SK-N-SH (cell line): Measurements from ENCODE around the gene MAPK11.

Experiments used
- CHD2 ChIP-seq: fragments of 150-350 bp; IDR thresholded peaks from 2 replicates; pipeline ENCODE4 v1.6.1; 2018; ENCODE audit warnings: low read length; ENCODE audit not compliant: partially characterized antibody
- EP300 ChIP-seq, 2 experiments: IDR thresholded peaks; 2 replicates each; pipeline versions ENCODE4 v1.4.0 to v1.6.1; 2012; ENCODE audit warnings: borderline replicate concordance in 1 of 2, low read depth in 1 of 2, low read length in 1 of 2
- EZH2phosphoT487 ChIP-seq: fragments of 200-600 bp; sonication (generic); IDR thresholded peaks from 2 replicates; pipeline ENCODE4 v1.6.1; 2017; ENCODE audit warnings: low read depth, mixed run types, mild to moderate bottlenecking, antibody characterized with exemption, moderate library complexity, borderline replicate concordance
- GATA2 ChIP-seq: sonication (generic); formaldehyde crosslinking; IDR thresholded peaks from 2 replicates; pipeline ENCODE4 v1.5.0; 2020; ENCODE audit warnings: mild to moderate bottlenecking, missing genetic modification reagents
- JUND ChIP-seq: IDR thresholded peaks from 2 replicates; pipeline ENCODE4 v1.4.0; 2012
- POLR2AphosphoS5 ChIP-seq: IDR thresholded peaks from 2 replicates; pipeline ENCODE4 v1.6.1; 2012; ENCODE audit warnings: low read depth, low read length
- RCOR1 ChIP-seq: fragments of 150-350 bp; IDR thresholded peaks from 2 replicates; pipeline ENCODE4 v1.6.1; 2017; ENCODE audit warnings: antibody characterized with exemption, low read length
- SIN3A ChIP-seq: IDR thresholded peaks from 2 replicates; pipeline ENCODE4 v1.6.1; 2012; ENCODE audit warnings: low read depth, mild to moderate bottlenecking, low read length, moderate library complexity, borderline replicate concordance
- TEAD4 ChIP-seq: IDR thresholded peaks from 2 replicates; pipeline ENCODE4 v1.4.0; 2012; ENCODE audit warnings: mild to moderate bottlenecking, borderline replicate concordance; ENCODE audit not compliant: insufficient read depth
- YY1 ChIP-seq: IDR thresholded peaks from 2 replicates; pipeline ENCODE4 v1.4.0; 2012; ENCODE audit warnings: low read depth, mild to moderate bottlenecking
- TF ChIP-seq, protein P1 (sequence below): fragments of 200-600 bp; sonication (generic); IDR thresholded peaks from 2 replicates; pipeline ENCODE4 v1.6.1; 2017; ENCODE audit warnings: antibody characterized with exemption, mild to moderate bottlenecking, moderate library complexity
- TF ChIP-seq, protein P2 (sequence below): IDR thresholded peaks from 2 replicates; pipeline ENCODE4; 2012

DNA sequence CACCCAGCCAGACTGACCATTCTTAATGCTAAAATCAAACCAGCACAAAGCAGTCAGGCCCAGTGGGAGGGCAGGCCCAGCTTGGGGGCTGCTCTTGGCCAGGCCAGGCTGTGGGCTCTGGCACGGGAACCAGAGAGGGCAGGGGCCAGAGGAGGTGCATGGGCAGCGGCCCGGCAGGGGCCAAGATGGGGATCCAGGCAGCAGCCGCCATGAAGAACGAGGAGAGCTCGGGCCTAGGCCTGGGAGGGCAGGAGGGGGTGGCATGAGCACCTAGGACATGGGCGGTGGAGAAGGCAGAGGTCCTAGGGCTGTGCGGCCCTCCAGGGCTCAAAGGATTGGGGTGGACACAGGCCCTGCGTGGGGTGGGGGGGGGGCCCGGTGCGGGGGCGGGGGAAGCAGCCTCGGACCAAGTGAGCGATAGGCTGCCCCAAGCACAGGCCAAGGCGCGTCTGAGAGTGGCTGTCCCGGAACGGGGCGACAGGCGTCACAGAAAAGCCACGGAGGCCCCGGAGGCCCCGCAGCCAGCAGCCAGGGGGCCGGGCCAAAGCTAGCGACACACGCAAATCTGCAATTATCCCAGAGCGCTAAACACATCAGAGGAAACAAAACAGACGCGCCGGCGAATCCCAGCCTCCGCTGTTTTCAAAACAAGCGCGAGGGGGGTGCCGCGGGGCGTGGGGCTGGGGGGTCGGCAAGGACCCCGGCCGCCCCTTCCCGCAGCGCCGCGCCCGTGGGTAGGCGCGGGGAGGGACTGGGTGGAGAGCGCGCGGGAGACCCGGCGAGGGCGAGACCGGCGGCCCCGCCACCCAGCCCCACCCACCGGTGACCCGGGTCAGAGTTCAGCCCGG lies 29.0 kb upstream of the MAPK11 start:
- TF ChIP-seq, protein P1, sequence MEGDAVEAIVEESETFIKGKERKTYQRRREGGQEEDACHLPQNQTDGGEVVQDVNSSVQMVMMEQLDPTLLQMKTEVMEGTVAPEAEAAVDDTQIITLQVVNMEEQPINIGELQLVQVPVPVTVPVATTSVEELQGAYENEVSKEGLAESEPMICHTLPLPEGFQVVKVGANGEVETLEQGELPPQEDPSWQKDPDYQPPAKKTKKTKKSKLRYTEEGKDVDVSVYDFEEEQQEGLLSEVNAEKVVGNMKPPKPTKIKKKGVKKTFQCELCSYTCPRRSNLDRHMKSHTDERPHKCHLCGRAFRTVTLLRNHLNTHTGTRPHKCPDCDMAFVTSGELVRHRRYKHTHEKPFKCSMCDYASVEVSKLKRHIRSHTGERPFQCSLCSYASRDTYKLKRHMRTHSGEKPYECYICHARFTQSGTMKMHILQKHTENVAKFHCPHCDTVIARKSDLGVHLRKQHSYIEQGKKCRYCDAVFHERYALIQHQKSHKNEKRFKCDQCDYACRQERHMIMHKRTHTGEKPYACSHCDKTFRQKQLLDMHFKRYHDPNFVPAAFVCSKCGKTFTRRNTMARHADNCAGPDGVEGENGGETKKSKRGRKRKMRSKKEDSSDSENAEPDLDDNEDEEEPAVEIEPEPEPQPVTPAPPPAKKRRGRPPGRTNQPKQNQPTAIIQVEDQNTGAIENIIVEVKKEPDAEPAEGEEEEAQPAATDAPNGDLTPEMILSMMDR, result no peak
- no peak for TF ChIP-seq POLR2AphosphoS5
- TF ChIP-seq, protein P2, sequence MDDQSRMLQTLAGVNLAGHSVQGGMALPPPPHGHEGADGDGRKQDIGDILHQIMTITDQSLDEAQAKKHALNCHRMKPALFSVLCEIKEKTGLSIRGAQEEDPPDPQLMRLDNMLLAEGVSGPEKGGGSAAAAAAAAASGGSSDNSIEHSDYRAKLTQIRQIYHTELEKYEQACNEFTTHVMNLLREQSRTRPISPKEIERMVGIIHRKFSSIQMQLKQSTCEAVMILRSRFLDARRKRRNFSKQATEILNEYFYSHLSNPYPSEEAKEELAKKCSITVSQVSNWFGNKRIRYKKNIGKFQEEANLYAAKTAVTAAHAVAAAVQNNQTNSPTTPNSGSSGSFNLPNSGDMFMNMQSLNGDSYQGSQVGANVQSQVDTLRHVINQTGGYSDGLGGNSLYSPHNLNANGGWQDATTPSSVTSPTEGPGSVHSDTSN, result no peak
- TF ChIP-seq YY1, result no peak
- no peak for TF ChIP-seq CHD2
- no peak for TF ChIP-seq RCOR1
- TF ChIP-seq SIN3A, result no peak
- no peak for TF ChIP-seq TEAD4
- no peak for TF ChIP-seq JUND
- TF ChIP-seq GATA2, result no peak
- no peak for TF ChIP-seq EP300 (IDR thresholded peaks at IDR 0.05; ENCODE audit: borderline replicate concordance in 1 of 2, low read depth in 1 of 2, low read length in 1 of 2)
- no peak for TF ChIP-seq EZH2phosphoT487
